ENCODE results near the gene CUX1. TPM values are rescaled to one million over a fixed set of nuclear protein-coding genes. Genes with fewer than 3 reads are reported as not detected.

Gene CUX1
- total and polyA plus RNA-seq, 2 of the 13 experiments (the other 11 are each of a cell fraction or from before 2014, with no cell fraction given), result 13.7 to 14.9 TPM

- no peak for TF ChIP-seq ZBTB37 (CRISPR knock-in tag; IDR thresholded peaks at IDR 0.05)
- no peak for TF ChIP-seq ZNF737 (CRISPR knock-in tag; IDR thresholded peaks at IDR 0.05; ENCODE audit: borderline replicate concordance)
- 0 out of 2 replicates have a peak, but pooled peaks have one; percentile 14 for TF ChIP-seq ZNF331 (CRISPR knock-in tag; IDR thresholded peaks at IDR 0.05)
- TF ChIP-seq SYNCRIP (IDR thresholded peaks at IDR 0.05; ENCODE audit: insufficient read depth, low read depth, low read length), result no peak
- peak; percentile 64; the same call in 1 of the 2 replicates for TF ChIP-seq THRA (CRISPR knock-in tag; IDR thresholded peaks at IDR 0.05; ENCODE audit: borderline replicate concordance)
- no peak for TF ChIP-seq RARG (CRISPR knock-in tag; IDR thresholded peaks at IDR 0.05; ENCODE audit: low read depth)
- no peak for TF ChIP-seq HNRNPK (IDR thresholded peaks at IDR 0.05; ENCODE audit: low read depth, low read length, poor library complexity, severe bottlenecking)
- no peak for TF ChIP-seq BATF2 (CRISPR knock-in tag; IDR thresholded peaks at IDR 0.05)
- peak; percentile 70 for TF ChIP-seq ELF1 (CRISPR knock-in tag; IDR thresholded peaks at IDR 0.05)
- TF ChIP-seq ZNF337 (CRISPR knock-in tag; IDR thresholded peaks at IDR 0.05; ENCODE audit: borderline replicate concordance, low read depth), result no peak
- no peak for TF ChIP-seq GPN1 (CRISPR knock-in tag; IDR thresholded peaks at IDR 0.05; ENCODE audit: borderline replicate concordance)
- peak; percentile 67 for TF ChIP-seq KDM6A (CRISPR knock-in tag; IDR thresholded peaks at IDR 0.05; ENCODE audit: low read depth)
- TF ChIP-seq ETS1 (CRISPR knock-in tag; IDR thresholded peaks at IDR 0.05), result no peak
- no peak for TF ChIP-seq ZNF451 (CRISPR knock-in tag; IDR thresholded peaks at IDR 0.05)
- TF ChIP-seq ZNF501 (CRISPR knock-in tag; IDR thresholded peaks at IDR 0.05), result peak; percentile 69; the same call in 1 of the 2 replicates
- no peak for TF ChIP-seq CEBPZ (IDR thresholded peaks at IDR 0.05; ENCODE audit: low read length)
- TF ChIP-seq PAF1 (CRISPR knock-in tag; IDR thresholded peaks at IDR 0.05), result no peak
- no peak for TF ChIP-seq MLXIP (CRISPR knock-in tag; IDR thresholded peaks at IDR 0.05; ENCODE audit: borderline replicate concordance)
These were observed 207.5 kb downstream of the CUX1 start (continued) for GRCh38 chr7:102024769-102025391.
